GM19328 (cell line): ENCODE measurements around the gene RBMS3.
"Not testable (repeated sequence)": the region's sequence is repeated elsewhere in the genome, so short reads cannot be mapped to it uniquely, and the experiment has no call there.

ENCODE experiments used
- ATAC-seq: cut with Tn5 transposase; IDR thresholded peaks from one replicate; pipeline ENCODE4 v1.9.1; 2021; ENCODE audit warnings: mild to moderate bottlenecking, moderate library complexity; ENCODE audit not compliant: unreplicated experiment

The RBMS3 gene

DNA sequence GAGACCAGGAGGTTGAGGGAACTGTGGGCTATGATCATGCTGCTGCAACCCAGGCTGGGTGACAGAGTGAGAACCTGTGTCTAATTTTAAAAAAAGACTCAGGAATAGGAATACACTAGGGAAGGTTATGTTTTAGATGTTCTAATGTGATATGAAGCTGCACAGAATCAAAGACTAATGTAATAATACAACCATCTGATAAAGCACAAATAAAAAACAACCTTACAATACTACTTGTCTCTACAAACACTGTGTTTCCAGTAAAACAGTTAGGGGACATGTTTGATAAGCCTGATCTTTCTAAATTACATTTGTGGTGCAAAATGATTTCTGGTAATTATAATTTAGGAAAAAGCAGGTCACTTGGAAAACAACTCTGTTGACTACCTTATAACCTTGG, 56.7 kb downstream of the RBMS3 start:
- no peak for ATAC-seq

DNA sequence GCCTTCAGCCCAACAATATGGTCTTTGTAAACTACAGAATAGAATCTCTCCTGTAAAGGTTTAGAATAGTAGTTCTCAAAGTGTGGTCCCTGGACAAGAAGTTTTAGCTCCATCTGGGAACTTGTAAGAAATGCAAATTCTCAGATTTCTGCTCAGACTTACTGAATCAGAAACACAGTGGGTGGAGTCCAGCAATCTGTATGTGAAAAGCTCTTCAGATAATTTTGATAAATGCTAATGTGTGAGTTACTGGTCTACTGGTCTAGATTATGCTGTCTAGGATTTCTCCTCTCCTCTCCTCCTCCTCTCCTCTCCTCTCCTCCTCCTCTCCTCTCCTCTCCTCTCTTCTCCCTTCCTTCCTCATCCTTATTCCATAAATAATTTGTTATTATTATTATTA, 57.5 kb downstream of the RBMS3 start:
- ATAC-seq, result no peak

DNA sequence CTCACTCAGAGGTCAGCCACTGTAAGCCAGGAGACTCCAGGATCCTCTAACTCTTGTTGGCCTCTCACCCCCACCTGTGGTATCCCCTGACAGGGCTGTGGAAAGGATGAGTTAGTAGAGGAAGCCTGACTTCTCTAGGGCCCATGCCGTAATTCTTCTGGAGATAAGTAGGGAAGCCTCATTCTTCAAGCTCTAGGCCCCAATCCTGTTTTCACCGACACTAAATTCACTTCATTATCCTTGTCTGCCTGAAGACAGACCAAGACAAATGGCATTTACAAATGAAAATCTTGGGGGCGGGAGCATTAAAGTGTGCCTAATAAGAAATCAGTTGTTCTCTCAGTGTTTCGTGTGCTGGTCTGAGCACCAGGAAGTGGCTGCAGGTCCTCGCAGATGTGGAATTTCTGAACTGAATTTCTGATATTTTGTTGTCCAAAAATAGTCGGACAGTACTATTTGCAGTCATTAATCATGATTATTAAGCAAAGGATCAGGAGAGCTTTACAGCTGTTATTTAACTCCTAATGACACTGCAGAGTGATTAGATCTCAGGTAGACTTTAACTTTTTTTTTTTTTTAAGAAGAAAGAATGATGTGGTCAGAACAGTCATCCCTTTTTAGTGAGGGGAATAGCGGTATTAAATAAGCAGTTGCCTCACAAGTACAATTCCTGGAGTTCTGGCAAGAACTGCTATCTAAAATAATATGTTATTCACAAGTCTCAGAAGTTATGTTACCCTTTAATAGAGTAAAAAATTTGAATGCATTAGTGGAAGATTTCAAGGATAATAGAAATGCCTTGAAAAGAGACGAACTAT, 58.4 kb downstream of the RBMS3 start:
- no peak for ATAC-seq

GRCh38 chr3:29344154-29344553, 63.3 kb downstream of the RBMS3 start:
- ATAC-seq, result no peak

- no peak for ATAC-seq
Observed at GRCh38 chr3:29344935-29345334, 64.1 kb downstream of the RBMS3 start.

DNA sequence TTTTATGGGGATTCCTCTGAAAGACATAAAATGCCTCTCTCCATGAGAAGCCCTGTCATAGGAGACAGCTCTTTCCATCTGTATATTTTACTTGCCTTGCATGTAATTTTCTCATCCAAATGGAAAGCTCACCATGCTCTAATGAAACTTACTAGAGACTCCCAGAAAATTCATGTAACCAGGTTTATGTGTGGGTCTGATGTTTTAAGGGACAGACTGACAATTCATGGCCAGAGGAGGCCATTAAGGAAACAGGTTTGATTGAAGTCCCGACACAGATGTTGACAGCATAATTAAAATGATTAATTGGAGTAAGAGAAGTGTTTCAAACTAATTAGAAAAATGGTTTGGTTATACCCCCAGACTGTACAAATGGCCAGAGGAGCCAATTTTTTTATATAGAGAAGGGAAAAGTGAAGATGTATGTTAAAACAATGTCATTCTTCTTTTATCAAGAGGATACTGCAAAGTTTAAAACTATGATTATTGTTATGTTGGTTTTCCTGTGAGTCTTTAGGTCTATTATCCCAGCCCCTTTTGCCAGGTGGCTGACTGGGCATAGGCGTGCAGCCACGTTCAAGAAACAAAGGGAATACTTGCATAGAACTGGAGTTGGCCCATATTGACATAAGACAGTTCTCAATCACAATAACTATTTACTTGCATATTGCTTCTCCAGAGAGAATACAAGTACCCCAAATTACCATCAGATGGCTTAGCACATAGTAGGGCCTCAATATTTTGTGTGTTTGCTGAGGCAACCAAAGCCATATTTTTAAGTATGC, 64.8 kb downstream of the RBMS3 start:
- ATAC-seq, result no peak

- ATAC-seq, result no peak
Observed at GRCh38 chr3:29346828-29347227, 66.0 kb downstream of the RBMS3 start.

- no peak for ATAC-seq
Observed at GRCh38 chr3:29347412-29347811, 66.5 kb downstream of the RBMS3 start.

DNA sequence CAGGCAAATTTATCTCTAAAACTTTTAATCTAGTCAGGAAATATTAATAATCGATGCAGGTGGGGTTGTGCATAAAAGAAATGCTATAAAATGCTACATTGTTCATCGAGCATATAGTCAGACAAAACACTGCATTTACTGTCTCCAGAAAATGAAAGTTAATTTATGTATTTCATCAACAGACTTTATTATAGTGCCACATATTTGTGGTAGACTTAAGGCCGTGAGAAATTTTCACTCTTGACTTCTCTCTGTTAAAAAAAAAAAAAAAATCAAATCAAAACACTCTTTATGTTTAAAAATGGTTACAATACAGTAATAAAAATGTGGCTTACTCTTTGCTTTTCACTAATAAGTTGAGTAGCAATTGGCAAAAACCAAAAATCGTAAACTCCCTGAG, 67.4 kb downstream of the RBMS3 start:
- ATAC-seq, result no peak

DNA sequence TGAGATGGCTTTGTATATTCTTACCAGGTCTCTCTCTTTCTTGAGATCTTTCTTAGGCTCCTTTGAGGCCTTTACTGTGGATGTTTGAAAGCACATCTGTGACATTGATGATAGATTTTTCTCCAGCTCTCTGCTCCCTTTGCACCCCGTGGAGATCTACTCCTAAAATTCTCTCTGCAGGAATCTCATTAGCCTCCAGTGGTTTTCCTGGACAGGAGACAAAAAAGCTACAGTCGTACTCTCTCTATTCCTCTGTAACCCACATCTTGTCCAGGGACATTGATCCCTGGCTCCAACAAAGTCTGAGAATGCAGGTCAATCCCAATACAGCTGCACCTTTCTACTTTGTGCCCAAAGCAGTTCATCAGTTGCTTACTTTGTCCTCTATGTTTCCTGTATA, 68.2 kb downstream of the RBMS3 start:
- ATAC-seq, result no peak

DNA sequence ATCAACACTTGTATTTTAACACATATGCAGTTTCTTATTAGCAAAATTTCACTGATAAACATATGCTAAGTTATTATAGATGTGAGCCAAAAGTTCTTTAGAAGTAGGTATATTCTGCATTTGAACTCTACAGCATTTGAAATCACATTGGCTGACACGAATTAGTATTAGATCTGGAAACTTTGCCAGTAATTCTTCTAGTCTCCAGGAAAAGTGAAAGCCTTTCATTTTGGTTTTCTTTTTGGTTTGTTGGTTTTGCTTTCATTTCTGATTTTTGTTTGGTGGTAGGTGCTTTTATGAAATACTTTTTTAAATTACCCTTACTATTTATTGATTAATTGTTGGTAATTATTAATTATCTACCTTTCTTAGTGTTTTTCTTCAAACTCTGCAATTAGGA, 72.9 kb downstream of the RBMS3 start:
- no peak for ATAC-seq

DNA sequence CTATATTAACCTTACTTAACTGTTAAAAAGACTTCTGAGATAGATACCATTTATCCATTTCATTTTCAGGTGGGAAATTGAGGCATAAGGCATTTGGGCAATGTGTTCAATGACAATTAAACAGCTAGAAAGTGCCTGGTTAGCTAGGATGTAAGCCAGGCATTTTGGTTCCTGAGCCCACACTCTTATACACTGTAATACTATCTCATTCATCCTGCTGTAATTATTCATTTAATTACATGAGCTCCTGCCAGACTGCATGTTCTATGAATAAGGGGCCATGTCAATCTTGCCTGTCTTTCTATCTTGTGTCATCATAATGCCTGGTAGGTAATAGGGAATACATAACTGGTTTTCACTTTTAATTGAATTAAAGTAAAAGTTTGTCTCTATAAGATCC, 74.0 kb downstream of the RBMS3 start:
- ATAC-seq, result no peak

DNA sequence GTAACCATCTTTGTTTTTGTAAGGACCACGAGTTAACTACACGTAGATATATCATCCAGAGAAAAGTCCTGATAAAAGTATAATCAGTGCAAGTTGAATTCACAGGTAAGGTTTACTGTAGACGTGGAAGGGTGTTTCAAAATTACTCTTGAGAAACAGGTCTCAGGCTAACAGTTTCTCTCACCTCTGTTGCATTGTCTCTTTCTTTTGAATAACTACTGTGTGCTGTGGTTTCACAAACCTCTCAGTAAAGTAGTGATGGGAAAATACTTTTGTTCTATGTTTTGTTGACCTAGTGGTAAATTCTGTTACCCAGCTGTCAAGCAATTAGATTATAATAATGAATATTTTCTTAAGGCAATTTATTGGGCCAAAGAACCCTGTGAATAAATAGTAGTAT, 75.2 kb downstream of the RBMS3 start:
- ATAC-seq, result no peak

- not testable (repeated sequence) for ATAC-seq
Observed at GRCh38 chr3:29360289-29360688, 79.4 kb downstream of the RBMS3 start.

- no peak for ATAC-seq
Observed at GRCh38 chr3:29363110-29363509, 82.2 kb downstream of the RBMS3 start.

GRCh38 chr3:29370021-29370420, 89.2 kb downstream of the RBMS3 start:
- ATAC-seq, result no peak

GRCh38 chr3:29370476-29371420, 89.9 kb downstream of the RBMS3 start:
- no peak for ATAC-seq

DNA sequence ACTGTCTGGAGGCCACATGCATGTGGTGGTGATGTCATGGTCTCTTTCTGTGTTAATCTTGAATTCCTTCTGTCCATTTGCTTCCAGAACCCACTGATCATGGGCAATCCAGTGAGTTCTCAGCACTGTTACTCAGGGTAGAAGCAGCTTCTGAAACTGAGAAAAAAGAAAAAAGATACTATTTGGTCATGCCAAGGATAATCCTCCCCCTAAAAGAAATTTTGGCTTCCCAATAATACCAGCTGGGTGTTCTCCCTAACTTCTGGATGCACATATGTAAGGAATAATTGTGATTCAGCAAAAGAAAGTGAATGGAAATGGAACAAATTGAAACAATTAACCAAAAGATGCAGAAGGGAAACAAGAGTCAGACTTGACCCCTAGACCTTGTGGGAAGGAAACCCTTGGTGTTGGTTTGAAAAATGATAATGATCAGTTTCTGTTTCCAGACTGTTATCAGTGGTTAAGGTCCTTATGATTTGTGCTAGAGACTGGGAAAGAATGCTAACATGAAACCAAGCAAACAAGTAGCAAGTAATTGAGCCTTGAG, 92.3 kb downstream of the RBMS3 start:
- ATAC-seq, result no peak

GRCh38 chr3:29374226-29374625, 93.4 kb downstream of the RBMS3 start:
- ATAC-seq, result no peak

DNA sequence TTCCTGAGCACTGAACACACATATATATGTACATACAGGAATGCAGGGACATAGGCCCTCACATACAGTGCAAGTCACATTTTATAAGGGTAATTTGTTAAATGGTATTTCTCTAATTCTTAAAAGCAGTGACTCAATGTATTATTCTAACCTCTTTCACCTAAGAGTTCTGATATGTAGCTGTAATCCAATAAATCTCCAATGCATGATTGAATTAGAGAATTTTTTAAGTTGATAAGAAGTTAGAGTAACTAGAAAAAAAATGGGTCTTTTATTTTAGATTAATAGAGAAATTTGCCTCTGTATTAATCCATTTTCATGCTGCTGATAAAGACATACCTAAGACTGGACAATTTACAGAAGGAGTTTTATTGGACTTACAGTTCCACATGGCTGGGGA, 98.2 kb downstream of the RBMS3 start:
- ATAC-seq, result no peak

- no peak for ATAC-seq
Observed at GRCh38 chr3:29381595-29381994, 100.7 kb downstream of the RBMS3 start.
